ENCODE data around the gene TOM1L1. TPM values are rescaled to one million over a fixed set of nuclear protein-coding genes. Genes with fewer than 3 reads are reported as not detected.

The TOM1L1 gene
- total RNA-seq, 1 donor from 2014 or later: 0.56 TPM

DNA sequence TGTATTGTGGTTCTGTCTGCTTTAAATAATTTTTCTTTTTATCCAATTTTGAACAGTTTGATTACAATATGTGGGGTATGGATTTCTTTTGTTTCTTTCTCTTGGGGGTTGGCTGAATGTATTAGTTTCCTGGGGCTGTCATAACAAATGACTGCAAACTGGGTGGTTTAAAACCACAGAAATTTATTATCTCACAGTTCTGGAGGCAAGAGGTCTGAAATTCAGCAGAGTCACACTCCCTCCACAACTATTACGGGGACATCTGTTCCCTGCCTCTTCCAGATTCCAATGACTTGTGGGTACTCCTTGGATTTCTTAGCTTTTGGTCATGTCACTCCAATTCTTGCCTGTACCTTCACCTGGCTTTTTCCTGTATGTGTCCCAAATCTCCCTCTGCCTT, 44.1 kb downstream of the TOM1L1 start:
- no peaks in the 10 kb centered on the region for H3K36me3 Mint-ChIP-seq (ENCODE audit: low read depth)

DNA sequence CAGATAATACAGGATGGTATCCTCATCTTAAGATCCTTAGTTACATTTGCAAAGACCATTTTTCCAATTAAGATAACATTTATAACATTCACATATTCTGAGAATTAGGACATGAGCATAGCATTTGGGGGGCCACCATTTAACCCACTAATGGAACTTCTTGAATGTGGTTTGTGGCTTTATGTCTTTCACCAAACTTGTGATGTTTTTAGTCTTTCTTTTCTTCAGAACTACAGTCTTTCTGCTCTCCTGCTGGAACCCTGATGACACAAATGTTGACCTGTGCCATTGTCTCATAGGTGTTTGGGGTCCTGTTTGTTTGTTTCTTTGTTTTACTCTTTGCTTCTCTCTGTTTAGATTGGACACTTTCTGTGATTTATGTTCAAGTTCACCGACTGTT, 44.6 kb downstream of the TOM1L1 start:
- Mint-ChIP-seq H3K27ac (no peak overlapping the region), H3K36me3 (ENCODE audit: low read depth) (no peaks in the 10 kb centered on the region), H3K27me3 (peaks cover 6% of the 10 kb centered on the region), H3K4me3 (no peak overlapping the region), H3K4me1 (peaks cover 7% of the 10 kb centered on the region), H3K9me3 (no peaks in the 10 kb centered on the region)
- peak; percentile 12 for DNase-seq
- intact Hi-C loops (cut with micrococcal nuclease): no loop called here

More for the DNA sequence above, 44.1 kb downstream of the TOM1L1 start:
- no peaks in the 10 kb centered on the region for H3K9me3 Mint-ChIP-seq
- no peak overlapping the region for H3K27ac Mint-ChIP-seq
- peaks cover 6% of the 10 kb centered on the region for H3K27me3 Mint-ChIP-seq
- intact Hi-C loops (cut with micrococcal nuclease): no loop called here
- no peak overlapping the region for H3K4me3 Mint-ChIP-seq
- DNase-seq: no peak
- peaks cover 7% of the 10 kb centered on the region for H3K4me1 Mint-ChIP-seq

DNA sequence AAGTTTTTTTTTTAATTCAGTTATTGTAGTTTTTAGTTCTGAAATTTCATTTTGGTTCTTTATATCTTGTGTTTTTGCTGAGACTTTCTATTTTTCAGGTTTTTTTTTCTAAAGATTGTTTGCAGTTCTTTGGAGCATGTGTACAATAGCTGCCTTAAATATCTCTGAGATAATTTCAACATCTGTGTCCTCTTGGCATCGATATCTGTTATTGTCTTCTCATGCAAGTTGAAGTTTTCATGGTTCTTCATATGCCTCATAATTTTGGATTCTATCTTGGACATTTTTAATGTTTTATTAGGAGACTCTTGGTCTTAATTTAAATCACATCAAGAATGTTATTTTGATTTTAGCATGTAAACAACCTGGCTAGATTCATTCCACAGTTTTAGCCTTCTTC, 45.0 kb downstream of the TOM1L1 start:
- DNase-seq: no peak
- H3K4me1 Mint-ChIP-seq: peaks cover 7% of the 10 kb centered on the region
- no peak overlapping the region for H3K4me3 Mint-ChIP-seq
- no peak overlapping the region for H3K27ac Mint-ChIP-seq
- no peaks in the 10 kb centered on the region for H3K9me3 Mint-ChIP-seq
- peaks cover 6% of the 10 kb centered on the region for H3K27me3 Mint-ChIP-seq
- intact Hi-C loops (cut with micrococcal nuclease): no loop called here
- no peaks in the 10 kb centered on the region for H3K36me3 Mint-ChIP-seq (ENCODE audit: low read depth)

DNA sequence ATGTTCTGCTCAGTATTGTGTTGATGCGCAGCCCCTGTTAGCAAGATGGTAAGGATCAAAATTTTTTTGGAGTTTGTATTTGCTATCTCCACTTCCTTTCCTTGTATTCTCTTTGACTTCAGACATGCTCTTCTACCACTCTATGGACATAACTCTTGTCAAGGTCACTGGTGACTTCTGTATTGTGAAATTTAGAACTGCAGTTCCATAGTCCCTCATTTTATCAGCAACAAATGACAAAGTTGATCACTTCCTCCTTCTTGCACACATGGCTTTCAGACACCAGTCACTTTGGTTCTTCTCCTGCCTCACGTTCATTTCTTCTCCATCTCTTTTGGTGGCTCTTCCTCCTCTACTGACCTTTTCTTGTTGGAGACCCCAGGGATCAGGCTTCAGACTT, 46.7 kb downstream of the TOM1L1 start:
- Mint-ChIP-seq H3K4me3 (no peak overlapping the region), H3K4me1 (peaks cover 7% of the 10 kb centered on the region), H3K27ac (no peak overlapping the region), H3K9me3 (no peaks in the 10 kb centered on the region), H3K36me3 (ENCODE audit: low read depth) (no peaks in the 10 kb centered on the region), H3K27me3 (peaks cover 6% of the 10 kb centered on the region)
- DNase-seq: peak; percentile 25
- intact Hi-C loops (cut with micrococcal nuclease): no loop called here

DNA sequence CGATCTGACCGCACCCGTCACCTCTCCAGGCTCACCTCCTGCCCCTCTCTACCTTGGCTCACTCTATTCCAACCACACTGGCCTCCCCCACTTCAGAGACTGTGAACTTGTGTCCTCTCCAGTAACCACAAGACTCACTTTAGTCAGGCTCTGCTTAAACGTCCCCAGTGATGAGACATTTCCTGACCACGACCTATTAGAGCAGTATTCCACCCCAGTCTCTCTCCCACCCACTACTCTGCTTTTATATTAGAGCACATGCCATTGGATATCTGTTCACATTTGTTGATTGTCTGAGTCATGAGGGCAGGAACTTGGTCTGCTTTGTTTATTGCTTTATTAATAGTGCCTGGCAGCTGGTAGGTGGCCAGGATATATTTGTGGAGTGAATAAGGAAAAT, 47.7 kb downstream of the TOM1L1 start:
- no peak overlapping the region for H3K4me3 Mint-ChIP-seq
- DNase-seq: peak; percentile 23
- H3K27ac Mint-ChIP-seq: no peak overlapping the region
- peaks cover 5% of the 10 kb centered on the region for H3K27me3 Mint-ChIP-seq
- H3K9me3 Mint-ChIP-seq: no peaks in the 10 kb centered on the region
- H3K4me1 Mint-ChIP-seq: peaks cover 7% of the 10 kb centered on the region
- intact Hi-C loops (cut with micrococcal nuclease): no loop called here
- no peaks in the 10 kb centered on the region for H3K36me3 Mint-ChIP-seq (ENCODE audit: low read depth)

DNA sequence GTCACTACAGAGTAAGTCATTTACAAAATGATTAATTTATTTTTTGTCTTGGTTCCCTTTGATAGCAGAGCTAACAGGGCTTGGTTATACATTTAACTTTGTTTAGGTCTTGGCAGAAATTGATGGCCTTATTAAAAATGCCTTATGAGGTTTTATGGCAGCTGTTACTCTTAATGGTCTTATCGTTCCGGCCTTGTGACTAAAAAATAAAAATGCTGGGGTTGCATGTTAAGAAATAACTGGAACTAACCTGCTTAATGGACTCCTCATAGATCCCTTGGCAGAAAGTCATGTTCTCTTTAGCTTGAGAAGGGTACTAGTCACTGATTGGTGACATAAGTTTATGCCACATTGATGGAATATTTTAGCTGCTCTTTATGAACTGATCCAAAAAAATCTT, 49.5 kb downstream of the TOM1L1 start:
- H3K27me3 Mint-ChIP-seq: peaks cover 2% of the 10 kb centered on the region
- H3K9me3 Mint-ChIP-seq: no peaks in the 10 kb centered on the region
- H3K4me3 Mint-ChIP-seq: no peak overlapping the region
- intact Hi-C loops (cut with micrococcal nuclease): no loop called here
- H3K36me3 Mint-ChIP-seq (ENCODE audit: low read depth): no peaks in the 10 kb centered on the region
- no peak overlapping the region for H3K27ac Mint-ChIP-seq
- no peak for DNase-seq
- peaks cover 7% of the 10 kb centered on the region for H3K4me1 Mint-ChIP-seq

DNA sequence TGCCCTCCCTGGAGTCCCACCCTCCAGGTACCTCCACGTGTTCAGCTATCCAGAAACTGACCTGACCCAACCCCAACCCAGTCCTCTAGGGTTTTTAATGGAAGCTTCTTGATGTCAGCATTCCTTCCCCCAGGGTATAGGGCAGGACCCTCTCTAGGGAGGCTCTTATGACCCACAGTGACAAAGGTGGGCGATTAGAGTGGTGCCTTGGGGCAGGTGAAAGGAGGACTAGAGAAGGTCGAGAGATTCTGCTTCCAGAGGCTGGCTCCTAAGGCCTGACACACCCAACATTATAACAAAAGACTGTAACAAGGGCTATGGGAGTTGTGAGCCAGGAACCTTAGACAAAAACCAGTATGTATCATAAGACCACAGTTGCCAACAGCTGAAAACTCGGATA, 50.6 kb downstream of the TOM1L1 start:
- H3K4me1 Mint-ChIP-seq: peaks cover 4% of the 10 kb centered on the region
- H3K9me3 Mint-ChIP-seq: no peaks in the 10 kb centered on the region
- H3K27ac Mint-ChIP-seq: no peak overlapping the region
- DNase-seq: no peak
- intact Hi-C loops (cut with micrococcal nuclease): no loop called here
- no peaks in the 10 kb centered on the region for H3K27me3 Mint-ChIP-seq
- no peak overlapping the region for H3K4me3 Mint-ChIP-seq
- no peaks in the 10 kb centered on the region for H3K36me3 Mint-ChIP-seq (ENCODE audit: low read depth)

DNA sequence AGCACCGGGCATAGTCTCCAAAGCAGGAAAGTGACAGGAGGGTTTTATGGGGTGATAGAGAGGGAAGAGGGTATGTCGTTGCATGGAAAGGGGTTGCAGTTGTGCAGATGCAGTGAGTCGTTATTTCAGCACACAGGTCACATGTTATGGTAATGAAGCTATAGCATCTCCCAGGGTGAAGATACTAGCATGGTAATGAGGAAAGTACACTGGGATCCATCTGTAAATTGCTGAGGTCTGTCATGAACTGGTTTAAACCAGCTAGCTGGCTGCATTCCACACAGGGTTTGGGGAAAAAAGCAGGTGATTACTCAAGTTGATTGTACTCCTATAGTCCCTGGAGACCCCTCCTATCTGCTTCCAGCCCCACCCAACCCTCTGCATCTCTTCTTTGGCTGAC, 56.1 kb downstream of the TOM1L1 start:
- Mint-ChIP-seq H3K4me1 (no peaks in the 10 kb centered on the region), H3K27me3 (no peaks in the 10 kb centered on the region), H3K9me3 (no peaks in the 10 kb centered on the region), H3K27ac (no peak overlapping the region), H3K4me3 (no peak overlapping the region), H3K36me3 (ENCODE audit: low read depth) (peaks cover 20% of the 10 kb centered on the region)
- intact Hi-C loops (cut with micrococcal nuclease): no loop called here
- DNase-seq: peak; percentile 39

DNA sequence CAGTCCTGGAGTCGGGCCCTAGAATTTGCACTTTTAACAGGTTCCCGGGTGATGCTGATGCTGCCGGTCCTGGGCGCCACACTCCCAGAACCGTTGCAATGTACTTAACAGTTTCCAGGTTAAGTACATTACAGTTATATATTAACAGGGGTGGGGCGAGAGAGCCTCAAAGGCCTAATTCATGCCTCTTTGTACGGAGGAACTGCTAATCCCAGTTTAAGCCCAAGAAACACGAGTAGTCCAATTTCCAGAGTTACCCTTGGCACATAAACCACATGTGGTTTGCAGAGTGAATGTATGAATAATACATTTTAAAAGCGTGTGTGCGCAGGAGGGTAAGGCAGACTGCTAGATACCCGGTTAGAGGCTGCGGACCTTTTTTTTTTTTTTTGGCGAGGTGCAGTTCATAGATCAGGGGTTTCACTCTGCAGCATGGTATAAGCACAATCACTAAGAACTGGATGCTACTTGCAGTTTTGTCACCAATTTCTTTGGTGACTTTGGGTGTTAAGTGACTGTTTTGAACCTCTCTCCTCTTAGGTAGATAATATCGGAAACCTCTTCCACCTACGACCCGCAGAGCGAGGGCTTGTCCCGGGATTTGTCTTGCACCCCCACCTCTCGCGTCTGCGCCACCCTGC, 67.1 kb downstream of the TOM1L1 start:
- H3K36me3 Mint-ChIP-seq (ENCODE audit: low read depth): peaks cover 13% of the 10 kb centered on the region
- DNase-seq: peak; percentile 69
- intact Hi-C loops (cut with micrococcal nuclease): loop anchor here (1.0 to 10.0 kb wide), 6 partner anchors 71 to 1057 kb away; partner anchors contain the start of gene MMD
- no peaks in the 10 kb centered on the region for H3K9me3 Mint-ChIP-seq
- H3K4me3 Mint-ChIP-seq: no peak overlapping the region
- H3K4me1 Mint-ChIP-seq: peaks cover 22% of the 10 kb centered on the region
- no peak overlapping the region for H3K27ac Mint-ChIP-seq
- H3K27me3 Mint-ChIP-seq: no peaks in the 10 kb centered on the region

DNA sequence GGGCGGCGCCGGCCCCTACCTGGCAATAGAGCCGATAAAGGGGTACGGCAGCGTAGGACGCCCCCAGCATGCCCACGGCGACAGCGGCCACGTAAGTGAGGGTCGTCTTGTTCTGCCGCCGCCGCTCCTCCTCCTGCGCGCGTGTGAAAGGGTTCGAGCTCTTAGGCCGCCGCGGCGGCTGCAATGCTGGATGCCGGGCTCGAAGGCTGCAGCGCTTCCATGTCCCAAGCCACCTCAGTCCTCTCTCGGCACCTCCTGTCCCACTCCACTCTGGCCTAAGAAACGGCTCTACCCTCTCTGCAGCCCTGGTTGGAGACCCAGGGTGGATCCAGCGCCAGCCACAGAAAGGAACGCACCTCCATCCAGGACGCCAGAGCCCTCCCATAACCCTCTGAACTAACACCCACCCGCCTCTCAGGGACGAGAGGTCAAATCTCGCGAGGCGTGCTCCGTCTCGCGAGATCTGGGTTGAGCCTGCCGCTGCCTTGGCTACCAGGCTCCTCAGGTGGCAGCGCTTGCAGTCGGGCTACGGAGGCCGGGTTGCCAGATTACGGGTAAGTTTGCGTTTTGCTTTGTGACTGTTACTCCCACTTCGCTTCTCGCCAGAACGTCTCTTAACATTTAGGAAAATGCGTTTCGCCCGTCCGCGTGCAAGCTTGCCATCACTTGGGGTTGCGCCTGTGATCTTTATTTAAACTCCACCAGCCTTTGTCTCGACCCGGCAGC, 67.8 kb downstream of the TOM1L1 start, which contains the start of the genes COX11 and STXBP4:
COX11 (minus strand) TSS at position 393 of the 726 bp plus-strand sequence; CDS start at position 385, 8 bp downstream.
STXBP4 (plus strand) TSS at position 504 of the 726 bp plus-strand sequence. CDS start 17,455 bp downstream, outside the sequence.
- H3K36me3 Mint-ChIP-seq (ENCODE audit: low read depth): peaks cover 9% of the 10 kb centered on the region
- no peaks in the 10 kb centered on the region for H3K27me3 Mint-ChIP-seq
- intact Hi-C loops (cut with micrococcal nuclease): loop anchor here (1.0 to 10.0 kb wide), 5 partner anchors 70 to 1056 kb away; partner anchors contain the start of gene MMD
- DNase-seq: peak; percentile 99
- peaks cover 22% of the 10 kb centered on the region for H3K4me1 Mint-ChIP-seq
- H3K4me3 Mint-ChIP-seq: no peak within 1 kb of the TSS
- no peak within 1 kb of the TSS for H3K27ac Mint-ChIP-seq
- H3K9me3 Mint-ChIP-seq: no peaks in the 10 kb centered on the region

DNA sequence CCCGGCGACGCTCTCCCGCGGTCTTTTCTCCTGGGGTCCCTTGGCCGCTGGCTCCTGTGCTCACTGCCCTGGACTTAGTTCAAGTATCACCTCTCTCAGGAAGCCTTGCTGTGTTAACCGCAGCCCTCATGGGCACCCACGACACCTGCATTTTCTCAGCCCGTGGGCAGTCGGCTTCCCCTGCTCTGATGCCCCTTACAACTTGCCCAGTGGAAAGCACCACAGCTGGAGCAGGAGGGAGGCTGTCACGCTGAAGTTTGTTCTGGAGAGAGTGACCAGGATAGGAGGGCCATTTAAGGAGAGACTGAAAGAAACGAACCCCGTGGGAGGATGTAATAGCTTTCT, 68.3 kb downstream of the TOM1L1 start:
- DNase-seq: peak; percentile 79
- intact Hi-C loops (cut with micrococcal nuclease): loop anchor here (1.0 to 10.0 kb wide), 6 partner anchors 70 to 1056 kb away; partner anchors contain the start of genes HLF and MMD
- no peaks in the 10 kb centered on the region for H3K27me3 Mint-ChIP-seq

DNA sequence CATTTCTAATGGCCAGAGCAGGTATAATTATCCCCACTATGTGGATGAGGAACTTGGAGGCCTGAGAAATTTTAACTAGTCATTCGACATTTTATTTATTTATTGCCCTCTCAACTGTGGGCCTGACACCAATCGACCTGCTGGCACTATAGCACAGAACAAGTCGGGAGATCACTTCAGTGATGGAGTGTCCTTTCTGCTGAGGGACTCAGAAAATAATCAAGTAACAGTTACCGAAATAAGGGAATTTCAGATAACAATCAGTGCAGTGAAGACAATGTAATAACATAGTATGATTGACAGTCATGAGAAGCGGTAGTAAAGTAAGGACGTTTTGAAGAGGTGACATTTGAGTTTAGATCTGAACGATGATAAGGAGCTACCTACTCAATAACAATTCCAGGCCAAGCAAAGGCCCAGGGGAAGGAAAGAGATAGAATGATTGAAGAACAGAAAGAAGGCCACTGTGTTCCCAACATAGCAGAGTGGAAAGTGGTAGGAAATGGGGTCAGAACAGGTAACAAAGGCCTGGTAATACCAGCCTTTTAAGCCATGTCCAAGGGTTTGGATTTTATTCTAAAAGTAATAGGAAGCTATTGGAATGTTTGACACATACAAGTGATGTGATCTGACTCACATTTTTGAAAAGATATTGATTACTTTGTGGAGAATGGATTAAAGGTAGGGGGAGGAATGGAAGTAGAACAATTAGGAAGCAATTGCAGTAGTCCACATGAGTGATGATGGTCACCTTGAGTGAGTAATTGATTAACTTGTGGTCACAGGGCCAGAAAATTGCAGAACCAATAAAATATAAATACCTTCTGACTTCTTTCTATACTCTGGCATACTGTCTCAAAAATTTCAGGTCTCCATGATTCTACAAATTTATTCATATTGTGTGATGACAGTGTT, 69.3 kb downstream of the TOM1L1 start:
- H3K36me3 Mint-ChIP-seq (ENCODE audit: low read depth): peaks cover 2% of the 10 kb centered on the region
- no peaks in the 10 kb centered on the region for H3K27me3 Mint-ChIP-seq
- intact Hi-C loops (cut with micrococcal nuclease): loop anchor here (1.0 to 10.0 kb wide), 3 partner anchors 69 to 1055 kb away; partner anchors contain the start of gene HLF
- peaks cover 22% of the 10 kb centered on the region for H3K4me1 Mint-ChIP-seq
- no peak overlapping the region for H3K4me3 Mint-ChIP-seq
- no peak for DNase-seq
- no peak overlapping the region for H3K27ac Mint-ChIP-seq
- no peaks in the 10 kb centered on the region for H3K9me3 Mint-ChIP-seq

More for the DNA sequence above, 68.3 kb downstream of the TOM1L1 start:
- peaks cover 6% of the 10 kb centered on the region for H3K36me3 Mint-ChIP-seq (ENCODE audit: low read depth)
- no peak overlapping the region for H3K4me3 Mint-ChIP-seq
- no peaks in the 10 kb centered on the region for H3K9me3 Mint-ChIP-seq
- no peak overlapping the region for H3K27ac Mint-ChIP-seq
- H3K4me1 Mint-ChIP-seq: peaks cover 22% of the 10 kb centered on the region

DNA sequence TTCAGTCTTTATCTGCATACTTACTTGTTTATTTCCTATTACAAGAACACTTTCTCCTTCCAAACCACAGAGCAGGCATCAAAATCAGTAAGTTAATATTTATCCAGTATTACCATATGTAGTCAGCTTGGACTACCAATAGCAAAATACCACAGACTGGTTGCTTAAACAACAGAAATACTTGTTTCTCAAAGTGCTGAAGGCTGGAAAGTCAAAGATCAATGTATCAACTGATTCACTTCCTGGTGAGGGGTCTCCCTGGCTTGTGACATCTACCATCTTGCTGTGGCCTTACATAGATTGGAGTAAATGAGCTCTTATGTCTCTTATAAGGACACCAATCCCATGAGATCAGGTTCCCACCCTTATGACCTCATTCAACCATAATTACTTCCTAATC, 70.5 kb downstream of the TOM1L1 start:
- no peaks in the 10 kb centered on the region for H3K36me3 Mint-ChIP-seq (ENCODE audit: low read depth)
- DNase-seq: no peak
- peaks cover 21% of the 10 kb centered on the region for H3K4me1 Mint-ChIP-seq
- no peaks in the 10 kb centered on the region for H3K27me3 Mint-ChIP-seq
- H3K9me3 Mint-ChIP-seq: no peaks in the 10 kb centered on the region
- no peak overlapping the region for H3K27ac Mint-ChIP-seq
- intact Hi-C loops (cut with micrococcal nuclease): no loop called here
- H3K4me3 Mint-ChIP-seq: no peak overlapping the region
